HG03342 (cell line): ENCODE measurements around the gene QPCT.

Experiments
- ATAC-seq: cut with Tn5 transposase; IDR thresholded peaks from one replicate; pipeline ENCODE4 v1.9.1; 2021; ENCODE audit warnings: mild to moderate bottlenecking, moderate library complexity; ENCODE audit not compliant: unreplicated experiment

QPCT gene

DNA sequence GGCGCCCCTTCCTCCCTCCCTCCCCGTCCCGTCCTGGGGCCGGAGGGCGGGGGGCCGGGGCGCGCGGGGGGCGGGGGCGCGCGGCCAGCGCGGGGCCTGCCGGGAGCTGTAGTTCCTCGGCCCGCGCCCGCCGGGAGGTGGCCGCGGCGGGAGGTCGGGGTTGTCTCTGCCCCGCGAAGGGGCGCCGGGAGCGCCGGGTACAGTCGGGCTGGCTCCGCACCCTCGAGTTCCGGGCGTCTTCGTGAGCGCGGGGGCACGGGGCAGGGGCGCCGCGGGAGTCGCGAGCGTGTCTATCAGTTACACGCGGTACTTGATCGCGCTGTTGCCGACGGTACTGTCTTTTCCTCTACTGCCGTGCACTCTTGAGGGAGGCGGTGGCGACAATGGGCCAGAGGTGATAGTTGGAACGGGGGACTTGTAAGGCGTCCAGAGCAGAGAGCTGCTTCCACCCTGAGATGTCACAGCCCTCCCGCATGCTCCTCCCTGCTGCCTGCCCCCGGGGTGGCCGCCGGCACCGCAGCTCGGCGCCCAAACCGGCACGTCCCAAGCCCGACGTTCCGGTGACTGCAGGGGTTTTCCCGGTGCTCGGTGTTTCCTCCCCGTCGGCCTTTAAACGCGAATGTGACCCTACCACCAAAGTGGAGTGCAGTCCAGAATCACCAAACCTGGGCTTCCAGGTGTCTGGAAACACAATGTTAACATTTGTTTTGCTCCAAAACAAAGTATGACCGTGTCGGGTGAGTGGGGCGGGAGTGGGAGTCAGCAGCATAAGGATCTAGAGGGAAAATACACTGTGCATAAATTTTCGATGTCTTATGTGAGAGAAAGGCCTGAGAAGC is 19.4 kb upstream of the QPCT start, which contains the start of gene PRKD3:
TSS of gene PRKD3 (minus strand) at position 48 of the 839 bp plus-strand sequence. CDS start 8,309 bp downstream, outside the sequence.
- peak; percentile 67 for ATAC-seq

DNA sequence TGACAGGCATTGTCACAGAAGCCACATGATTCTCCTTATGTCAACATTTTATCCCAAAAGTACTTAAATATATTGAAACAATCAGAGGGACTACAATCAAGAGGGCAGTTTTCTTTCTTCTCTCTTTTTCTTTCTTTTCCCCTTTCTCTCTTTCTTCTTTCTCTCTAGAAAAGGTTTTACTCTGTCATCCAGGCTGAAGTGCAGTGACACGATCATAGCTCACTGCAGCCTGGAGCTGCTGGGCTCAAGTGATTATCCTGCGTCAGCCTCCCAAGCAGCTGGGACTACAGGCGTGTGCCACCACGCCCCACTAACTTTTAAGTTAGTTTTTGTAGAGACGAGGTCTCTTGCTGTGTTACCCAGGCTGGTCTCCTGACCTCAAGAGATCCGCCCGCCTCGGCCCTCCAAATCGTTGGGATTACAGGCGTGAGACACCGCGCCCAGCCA is 18.8 kb upstream of the QPCT start:
- no peak for ATAC-seq

DNA sequence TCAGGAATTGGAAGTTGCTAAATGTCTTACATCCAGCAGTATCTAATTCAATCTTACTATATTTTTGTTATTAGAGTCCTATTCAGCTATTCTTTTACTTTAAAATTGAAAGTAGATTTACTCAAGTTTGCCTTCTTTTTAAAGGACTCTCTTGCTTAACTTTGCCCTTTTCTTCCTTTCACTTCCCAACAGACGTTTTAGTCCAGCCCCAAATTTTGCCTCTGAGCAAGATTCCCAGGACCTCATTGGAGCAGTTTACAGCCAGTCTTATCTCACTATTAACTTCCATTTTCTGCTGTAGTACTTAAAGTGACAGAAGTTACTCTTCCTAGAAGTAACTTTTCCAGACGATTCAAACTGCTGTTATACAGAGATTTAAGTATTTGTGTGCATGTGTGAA is 18.1 kb upstream of the QPCT start:
- ATAC-seq: no peak

DNA sequence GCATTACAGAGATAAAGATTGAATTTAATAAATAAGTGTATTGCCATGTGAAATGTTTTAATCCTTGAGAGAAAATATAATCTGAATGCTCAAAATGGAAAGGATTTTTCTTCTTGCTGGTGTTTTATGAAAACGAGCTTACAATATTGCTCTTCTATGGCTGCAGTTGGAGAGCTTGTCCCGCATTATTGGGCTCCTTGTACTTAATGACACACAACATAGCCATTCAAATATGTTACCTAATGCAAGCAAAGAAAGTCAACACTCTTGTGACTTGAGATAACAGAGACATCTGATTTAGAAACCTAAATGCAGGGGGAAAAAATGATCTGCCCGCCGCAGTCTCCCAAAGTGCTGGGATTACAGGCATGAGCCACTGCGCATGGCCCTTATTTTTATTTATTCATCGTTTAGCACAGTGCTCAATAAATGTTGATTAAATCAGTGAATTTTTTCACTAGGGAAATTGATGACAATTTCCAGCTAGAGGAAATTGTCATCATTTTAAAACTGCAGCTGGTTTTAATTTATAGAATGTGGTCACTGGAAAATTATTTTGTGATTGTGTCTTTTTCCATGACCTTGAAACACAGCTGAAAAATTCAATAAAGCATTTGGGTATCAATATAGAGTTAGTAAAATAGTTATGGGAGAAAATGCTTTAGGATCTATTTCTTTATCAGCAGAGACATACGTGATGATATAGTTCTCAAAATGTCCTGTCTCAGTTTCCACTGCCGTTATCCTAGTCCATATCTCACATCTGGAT is 17.4 kb upstream of the QPCT start:
- ATAC-seq: no peak

DNA sequence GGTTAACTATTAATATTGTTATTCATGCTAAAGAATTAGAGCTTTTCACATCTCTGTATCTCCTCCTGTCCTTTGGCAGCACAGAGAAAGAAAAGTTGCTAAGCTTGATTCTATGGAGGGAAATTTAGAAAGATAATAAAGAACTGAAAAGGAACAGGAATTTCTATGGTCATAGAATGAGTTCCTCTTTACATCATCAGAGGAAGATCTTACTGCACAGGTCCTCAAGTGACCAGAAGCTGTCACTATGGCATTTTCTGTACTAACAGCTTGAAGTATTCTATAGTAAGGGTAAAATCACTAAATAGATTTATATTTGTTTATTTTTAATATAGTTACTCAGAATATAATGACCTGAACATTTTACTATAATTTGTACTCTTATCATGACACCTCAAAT is 13.7 kb upstream of the QPCT start:
- no peak for ATAC-seq

DNA sequence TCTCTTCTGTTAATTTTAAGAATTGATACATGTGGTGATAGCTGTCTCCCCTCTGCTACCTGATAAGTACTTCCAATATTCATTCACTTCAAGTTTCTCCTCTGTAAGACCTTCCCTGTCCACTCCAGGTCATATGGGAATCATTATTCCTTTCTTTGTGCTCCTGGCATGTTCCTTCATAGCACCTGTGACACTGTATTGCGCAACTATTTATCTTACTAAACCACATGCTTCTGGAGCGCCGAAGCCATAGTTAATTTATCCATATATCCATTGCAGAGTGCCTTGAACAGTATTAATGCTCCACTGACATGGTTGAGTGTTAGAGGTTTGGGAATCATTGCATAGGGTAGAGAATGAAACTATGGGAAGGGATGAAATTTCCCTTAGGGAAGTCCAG is 11.9 kb upstream of the QPCT start:
- no peak for ATAC-seq

DNA sequence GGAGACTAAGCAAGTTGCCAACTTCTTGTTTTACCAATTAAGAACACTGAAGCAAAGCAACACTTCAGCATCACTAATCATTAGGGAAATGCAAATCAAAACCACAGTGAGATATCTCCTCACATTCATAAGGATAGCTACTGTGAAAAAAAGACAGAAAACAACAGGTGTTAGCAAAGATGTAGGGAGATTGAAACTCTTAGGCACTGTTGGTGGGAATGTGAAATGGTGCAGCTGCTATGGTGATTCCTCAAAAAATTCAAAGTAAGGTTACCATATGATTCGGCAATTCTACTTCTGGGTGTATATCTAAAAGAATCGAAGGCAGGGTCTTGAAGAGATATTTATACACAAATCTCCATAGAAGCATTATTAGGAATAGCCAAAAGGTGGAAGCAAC is 11.2 kb upstream of the QPCT start:
- no peak for ATAC-seq

DNA sequence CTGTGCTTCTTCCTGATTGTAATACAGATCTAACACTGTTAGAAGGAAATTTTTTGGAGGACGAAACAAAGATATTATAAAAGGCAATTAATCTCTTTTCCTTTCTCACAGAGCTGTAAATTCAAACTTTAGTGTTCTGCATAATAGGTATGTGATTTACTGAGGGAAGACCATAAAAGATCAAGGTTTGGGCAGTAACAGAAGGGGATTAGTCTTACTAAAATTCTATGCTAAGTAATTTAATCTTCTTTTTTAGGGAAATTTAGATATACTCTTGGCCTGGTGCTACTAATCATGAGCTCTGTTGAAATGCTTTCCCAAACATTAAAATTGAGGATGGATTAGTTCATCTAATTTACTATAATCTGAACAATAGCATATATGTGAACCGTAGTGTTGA is 8.8 kb upstream of the QPCT start:
- ATAC-seq: no peak

DNA sequence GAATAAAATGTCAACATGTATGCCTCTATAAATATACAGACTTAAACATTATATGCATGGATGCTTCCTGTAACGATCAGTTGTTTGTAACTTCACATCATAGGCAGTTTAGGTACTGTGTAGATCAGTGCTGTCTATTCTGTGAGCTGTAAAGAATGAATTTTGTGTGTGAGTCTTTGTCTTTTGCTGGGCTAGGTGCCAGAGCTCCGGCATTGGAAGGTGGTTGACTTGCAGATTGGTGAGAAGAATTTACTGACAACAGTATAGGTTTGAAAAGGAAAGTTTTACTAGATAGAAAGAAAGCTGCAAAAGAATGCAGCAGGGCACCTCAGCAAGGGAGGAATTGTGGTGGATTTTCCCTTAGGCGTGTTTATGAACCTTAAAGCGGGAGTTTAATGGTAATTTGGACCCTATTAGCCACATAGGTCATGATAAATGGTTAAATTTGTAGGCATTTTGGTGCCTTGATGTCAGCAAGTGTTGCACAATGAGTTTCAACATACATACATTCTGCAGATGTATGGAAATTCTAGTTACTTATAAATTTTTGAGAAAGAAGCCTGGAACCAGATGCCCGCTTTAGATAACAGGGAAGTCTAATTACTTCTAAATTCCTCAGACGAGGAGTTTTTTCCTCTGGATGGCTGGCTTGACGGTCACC is 6.7 kb upstream of the QPCT start:
- ATAC-seq: no peak

DNA sequence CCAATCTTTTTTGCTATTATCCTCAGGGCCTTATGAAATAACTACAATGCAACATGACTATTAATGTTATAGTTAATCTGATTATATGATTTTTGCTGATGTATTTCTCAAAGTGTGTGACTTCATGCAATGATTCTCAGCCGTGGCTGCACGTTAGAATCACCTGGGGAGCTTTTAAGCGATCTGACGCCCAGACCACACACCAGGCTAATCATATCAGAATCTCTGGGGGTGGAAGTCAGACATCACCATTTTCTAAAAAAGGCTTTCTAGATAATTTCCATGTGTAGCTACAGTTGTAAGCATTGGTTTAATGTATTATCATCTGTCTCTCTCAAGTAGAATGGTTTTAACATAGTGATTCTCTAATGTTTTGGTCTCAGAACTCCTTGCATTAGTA is 5.5 kb upstream of the QPCT start:
- ATAC-seq: no peak

DNA sequence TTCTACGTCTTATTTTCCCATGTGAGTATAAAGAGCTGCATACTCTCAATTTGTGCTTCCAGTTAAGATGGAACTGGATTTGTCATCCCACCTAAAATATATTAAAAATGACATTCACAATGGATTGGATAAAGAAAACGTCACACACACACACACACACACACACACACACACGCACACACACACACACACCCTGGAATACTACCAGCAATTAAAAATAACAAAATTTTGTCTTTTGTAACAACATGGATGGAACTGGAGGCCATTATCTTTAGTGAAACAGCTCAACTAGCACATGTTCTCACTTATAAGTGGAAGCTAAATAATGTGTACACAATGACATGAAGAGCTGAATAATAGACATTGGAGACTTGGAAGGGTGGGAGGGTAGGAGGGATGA is 3.8 kb upstream of the QPCT start:
- ATAC-seq: no peak

DNA sequence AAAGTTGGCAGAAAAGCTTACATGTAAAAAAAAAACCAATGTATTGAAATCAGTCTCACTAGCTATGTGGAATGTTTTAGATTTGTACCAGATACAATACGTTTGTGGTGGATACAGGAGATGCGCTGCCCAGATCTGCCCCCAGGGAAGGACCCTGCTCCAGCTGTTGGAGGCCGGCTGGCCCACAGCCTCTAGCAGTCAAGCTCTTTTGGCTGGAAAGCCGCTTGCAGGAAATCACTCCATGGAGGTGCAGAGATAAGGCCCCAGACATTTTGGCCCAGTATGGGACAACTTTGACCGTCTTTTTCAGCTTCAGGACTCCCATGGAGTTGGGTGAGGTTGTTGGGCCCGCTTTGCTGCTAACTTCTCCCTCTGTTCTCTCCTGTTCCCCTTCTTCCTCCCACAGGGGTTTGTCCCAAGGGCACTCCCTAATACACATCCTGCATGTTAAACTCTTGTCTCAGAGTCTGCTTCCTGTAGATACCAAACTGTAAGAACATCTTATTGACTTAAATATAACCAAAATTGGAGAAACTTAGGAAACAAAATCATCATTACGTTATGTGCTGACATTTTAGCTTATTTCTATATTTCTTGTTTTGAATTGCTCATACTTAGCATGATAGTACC is 1.7 kb upstream of the QPCT start:
- no peak for ATAC-seq

DNA sequence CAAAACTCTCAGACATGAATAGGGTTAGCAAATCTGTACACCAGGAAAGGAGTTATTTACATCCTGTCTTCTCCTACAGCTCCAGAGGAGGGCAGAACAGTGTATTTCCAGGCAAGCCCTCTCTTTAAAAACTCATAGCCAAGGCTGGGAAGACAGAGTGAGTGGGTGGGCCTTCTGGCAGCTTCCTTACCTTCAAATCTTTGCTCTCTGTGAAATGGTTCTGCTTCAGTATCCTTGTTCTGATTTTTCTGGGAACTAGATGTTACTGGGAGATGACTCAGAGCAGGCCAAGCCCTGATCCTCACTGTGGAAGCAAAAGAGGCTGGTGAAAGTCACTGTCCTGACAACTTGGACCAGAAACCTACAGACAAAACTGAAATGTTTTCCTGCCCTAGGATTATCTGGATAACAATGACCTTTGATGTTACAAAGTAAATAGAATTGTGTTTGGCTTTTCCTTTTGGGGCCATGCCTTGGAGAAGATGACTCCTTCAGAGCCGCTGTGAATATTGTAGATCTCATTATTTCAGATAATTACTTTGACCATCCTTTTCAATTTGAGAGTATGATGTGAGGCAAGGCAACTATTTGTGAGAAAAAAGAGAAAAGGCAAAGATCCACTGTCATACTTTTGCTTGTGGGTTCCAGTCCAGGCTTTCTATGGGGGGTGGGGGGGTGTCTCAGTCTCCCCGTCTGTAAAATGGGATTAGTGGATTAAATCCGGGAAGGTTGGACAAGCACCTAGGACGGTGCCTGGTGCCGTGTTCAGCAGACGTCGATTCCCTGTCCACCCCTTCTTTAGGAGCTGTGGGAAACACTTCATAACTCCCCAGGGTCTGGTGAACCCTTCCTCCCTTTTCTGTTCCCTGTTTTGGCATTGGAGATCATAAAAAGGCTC is 644 bp upstream of the QPCT start:
- no peak for ATAC-seq

DNA sequence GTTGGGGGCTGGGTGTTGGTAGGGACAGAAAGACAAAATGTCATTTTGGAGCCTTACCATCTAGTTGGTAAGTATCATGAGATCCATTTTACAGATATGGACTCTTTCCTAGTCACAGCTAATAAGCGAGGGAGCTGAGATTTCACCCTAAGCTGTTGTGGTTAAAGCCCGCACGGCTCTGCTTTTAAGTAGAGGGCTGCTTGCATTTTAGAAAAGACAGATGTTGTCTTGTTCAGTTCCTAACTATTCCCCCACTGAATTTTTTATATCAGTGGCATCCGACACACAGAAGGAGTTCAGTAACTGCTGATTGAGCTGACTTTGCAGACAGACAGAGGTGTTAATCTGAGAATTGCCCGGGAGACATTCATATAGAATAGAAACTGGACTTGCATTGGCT is 3.7 kb downstream of the QPCT start:
- no peak for ATAC-seq

DNA sequence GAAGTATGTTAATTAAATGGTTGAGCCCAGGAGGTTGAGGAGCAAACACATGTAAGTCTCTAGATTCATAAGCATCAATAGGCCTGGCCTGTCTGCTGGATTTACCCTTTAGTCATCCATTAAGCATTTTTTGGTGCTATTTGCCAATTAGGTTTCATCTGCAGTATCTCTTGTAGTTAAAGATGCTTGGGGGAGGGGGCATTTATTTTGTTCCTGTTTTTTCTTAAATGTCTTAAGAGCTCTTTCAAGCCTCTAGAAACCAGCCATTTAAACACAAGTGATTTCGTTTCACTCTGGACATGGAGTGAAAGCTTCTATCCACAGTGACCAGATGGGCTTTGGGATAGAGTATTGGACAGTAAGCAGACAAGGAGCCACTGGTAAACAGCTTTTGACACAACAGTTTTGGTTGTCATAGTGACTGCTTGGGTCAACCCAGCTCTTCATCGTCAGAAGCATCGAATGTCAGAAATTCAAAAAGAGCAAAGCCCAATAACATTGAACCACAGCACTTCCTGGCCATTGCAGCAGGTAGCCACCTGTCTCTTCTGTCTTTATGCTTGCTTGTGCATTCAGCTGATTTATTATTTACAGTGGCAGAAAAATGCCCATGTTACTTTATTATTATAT is 4.9 kb downstream of the QPCT start:
- peak; percentile 46 for ATAC-seq

DNA sequence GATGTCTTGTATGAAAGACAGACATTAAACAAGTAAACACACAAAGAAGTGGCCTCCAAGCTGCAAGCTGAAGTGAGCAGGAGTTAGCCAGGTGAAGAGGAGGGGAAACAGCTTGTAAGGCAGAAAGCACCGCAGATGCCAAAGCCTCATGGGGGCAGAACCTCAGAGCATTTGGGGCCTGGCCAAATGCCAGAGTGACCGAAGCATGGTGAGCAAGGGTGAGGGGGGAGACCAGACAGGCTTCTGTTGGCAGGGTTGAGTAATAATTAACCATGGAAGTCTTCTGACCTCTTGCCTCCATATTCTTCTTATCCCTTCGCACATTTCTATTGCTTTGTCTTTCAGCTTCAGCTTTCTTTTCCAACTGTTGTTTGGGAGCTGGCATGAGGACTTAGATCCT is 5.6 kb downstream of the QPCT start:
- no peak for ATAC-seq

DNA sequence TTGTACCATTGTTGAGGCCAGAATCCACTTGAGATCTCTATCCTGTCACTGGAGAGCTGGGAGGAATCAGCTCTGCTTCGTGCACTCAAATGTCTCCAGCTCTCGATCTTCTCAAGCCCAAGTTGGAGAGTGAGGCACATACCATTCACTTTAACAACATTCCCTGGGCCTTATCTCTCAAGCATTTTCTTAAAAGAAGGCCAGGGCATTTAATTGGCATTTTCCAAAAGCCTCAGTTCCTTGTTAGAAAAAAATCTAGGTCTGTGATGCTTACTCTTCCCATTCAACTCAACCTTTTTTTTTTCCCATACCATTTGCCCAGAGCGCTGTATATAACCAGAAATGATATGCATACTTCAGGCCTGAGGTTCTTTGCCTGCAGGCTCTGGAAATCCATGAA is 10.1 kb downstream of the QPCT start:
- ATAC-seq: no peak

DNA sequence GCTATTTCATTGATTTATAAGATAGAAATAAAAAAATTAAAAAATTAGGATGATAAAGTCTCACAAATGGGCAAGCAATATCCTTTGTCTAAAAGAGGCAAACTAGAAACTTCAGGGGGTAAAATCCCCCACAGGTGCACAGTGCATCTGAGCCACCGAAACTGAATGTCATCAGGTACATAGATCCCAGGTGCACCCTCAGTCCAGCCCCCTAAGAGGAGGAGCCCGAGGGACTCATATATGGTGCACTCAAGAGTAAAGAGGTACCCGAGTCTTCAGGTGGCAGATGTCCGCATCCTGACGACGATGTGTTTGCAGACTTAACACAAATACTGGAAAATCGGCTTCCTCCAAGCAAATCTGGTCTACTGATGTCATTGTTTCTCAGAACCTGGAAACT is 11.3 kb downstream of the QPCT start:
- ATAC-seq: no peak

DNA sequence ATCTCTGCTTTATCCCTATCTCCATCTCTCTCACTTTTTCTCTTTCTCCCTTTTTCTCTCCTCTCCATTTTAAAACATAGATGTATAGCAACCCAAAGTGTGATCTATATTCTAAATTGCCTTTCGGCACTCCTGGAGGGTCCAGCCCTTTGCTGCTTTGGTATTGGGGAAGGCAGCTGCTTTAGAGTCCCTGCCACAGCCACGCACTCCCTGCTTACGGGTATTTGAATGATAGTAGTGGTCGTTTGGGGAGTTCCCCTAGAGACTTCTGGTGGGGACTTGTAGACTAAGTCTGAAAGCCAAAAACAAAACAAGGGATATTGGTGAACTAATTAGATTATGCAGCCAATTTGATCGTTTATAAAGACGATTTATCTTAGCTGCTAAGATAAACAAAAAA is 11.9 kb downstream of the QPCT start:
- no peak for ATAC-seq

DNA sequence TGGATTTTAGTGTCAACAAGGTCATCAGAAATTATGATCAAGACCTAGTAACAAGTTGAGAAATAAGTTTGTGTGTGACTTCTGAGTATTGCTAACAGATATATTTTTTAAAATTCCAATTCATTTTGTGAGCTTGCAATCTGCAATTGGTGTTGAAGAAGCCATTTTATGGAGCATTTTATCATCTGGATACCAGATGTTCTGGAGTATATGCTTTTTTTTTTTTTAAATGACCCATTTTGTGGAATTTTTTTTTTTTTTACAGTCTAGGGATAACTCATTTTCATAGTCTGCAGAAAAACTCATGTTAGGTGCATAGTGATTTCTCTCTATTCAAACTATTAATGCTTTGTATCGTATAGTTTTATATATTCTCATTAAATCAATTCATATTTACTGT is 12.6 kb downstream of the QPCT start:
- ATAC-seq: no peak
